ENCODE measurements around the gene TNNT3.

- TF ChIP-seq CTCF (IDR thresholded peaks at IDR 0.05) (no peak), POLR2A (IDR thresholded peaks at IDR 0.05) (no peak)
Measured at GRCh38 chr11:1926156-1927025, 6.9 kb downstream of the TNNT3 start.

Data from body of pancreas (tissue), 4 donors.